SK-N-MC (cell line): ENCODE results near the gene CDK5R1.
"Not testable (repeated sequence)": the region's sequence is repeated elsewhere in the genome, so short reads cannot be mapped to it uniquely, and the experiment has no call there.

Experiments
- DNase-seq: peaks from one replicate; pipeline ENCODE4 v3.0.0-alpha.2; 2011; ENCODE audit warnings: low read depth, low spot score
- H3K27ac ChIP-seq: fragments of 200-600 bp; sonication (generic); 2 replicates; pipeline ENCODE4 v1.5.1; 2016; ENCODE audit warnings: mixed run types
- H3K36me3 ChIP-seq: fragments of 200-600 bp; sonication (generic); 2 replicates; pipeline ENCODE4 v1.6.1; 2017; ENCODE audit warnings: antibody characterized with exemption, low read length, mixed read lengths; ENCODE audit not compliant: insufficient read depth
- H3K4me3 ChIP-seq: fragments of 200-600 bp; sonication (generic); 2 replicates; pipeline ENCODE4 v1.5.1; 2016
- H3K9ac ChIP-seq: fragments of 200-600 bp; sonication (generic); 2 replicates; pipeline ENCODE4 v1.8.0; 2017; ENCODE audit warnings: mixed run types, mixed read lengths; ENCODE audit not compliant: insufficient read length
- H3K9me3 ChIP-seq: fragments of 200-600 bp; sonication (generic); 2 replicates; pipeline ENCODE4 v1.6.1; 2017; ENCODE audit warnings: low read depth, mild to moderate bottlenecking, antibody characterized with exemption, low read length, moderate library complexity, mixed read lengths
- EZH2 ChIP-seq: fragments of 200-600 bp; sonication (generic); IDR thresholded peaks from one replicate; pipeline ENCODE4 v1.6.1; 2017; ENCODE audit warnings: antibody characterized with exemption
- FOXP2 ChIP-seq: optimal IDR thresholded peaks from 2 replicates; pipeline ENCODE3; 2011; ENCODE audit warnings: mild to moderate bottlenecking, moderate library complexity; ENCODE audit not compliant: insufficient read depth; ENCODE audit errors: extremely low read length, control extremely low read depth
- POLR2AphosphoS5 ChIP-seq: IDR thresholded peaks from 2 replicates; pipeline ENCODE4 v1.6.1; 2012; ENCODE audit warnings: mild to moderate bottlenecking, low read depth, low read length, borderline replicate concordance

CDK5R1 gene

GRCh38 chr17:32449963-32450362 lies 36.8 kb upstream of the CDK5R1 start:
- no peak for DNase-seq
- no peak overlapping the region for H3K4me3 ChIP-seq
- no peaks in the 10 kb centered on the region for H3K9me3 ChIP-seq
- TF ChIP-seq POLR2AphosphoS5 (no peak), FOXP2 (no peak), EZH2 (no peak)
- peaks cover 94% of the 10 kb centered on the region for H3K36me3 ChIP-seq
- no peak overlapping the region for H3K9ac ChIP-seq
- no peak overlapping the region for H3K27ac ChIP-seq

GRCh38 chr17:32450379-32450778 lies 36.4 kb upstream of the CDK5R1 start:
- DNase-seq, H3K4me3 ChIP-seq, H3K9me3 ChIP-seq, H3K9ac ChIP-seq, H3K27ac ChIP-seq: not testable (repeated sequence)
- peaks cover 98% of the 10 kb centered on the region for H3K36me3 ChIP-seq

- Histone ChIP-seq H3K4me3 (no peak overlapping the region), H3K36me3 (peaks cover 92% of the 10 kb centered on the region), H3K27ac (no peak overlapping the region), H3K9ac (no peak overlapping the region), H3K9me3 (no peaks in the 10 kb centered on the region)
- TF ChIP-seq POLR2AphosphoS5 (no peak), EZH2 (no peak), FOXP2 (no peak)
- DNase-seq, result no peak
Observed at GRCh38 chr17:32451879-32452278, 34.9 kb upstream of the CDK5R1 start.

GRCh38 chr17:32452281-32452680 lies 34.5 kb upstream of the CDK5R1 start:
- Histone ChIP-seq H3K4me3 (no peak overlapping the region), H3K36me3 (peaks cover 92% of the 10 kb centered on the region), H3K9ac (no peak overlapping the region), H3K9me3 (no peaks in the 10 kb centered on the region), H3K27ac (no peak overlapping the region)
- no peak for DNase-seq
- TF ChIP-seq POLR2AphosphoS5, result no peak
- TF ChIP-seq EZH2, result no peak
- TF ChIP-seq FOXP2, result no peak

GRCh38 chr17:32453370-32453769 lies 33.4 kb upstream of the CDK5R1 start:
- DNase-seq, result no peak
- H3K36me3 ChIP-seq, result peaks cover 92% of the 10 kb centered on the region

GRCh38 chr17:32458371-32458770 lies 28.4 kb upstream of the CDK5R1 start:
- H3K4me3 ChIP-seq, result no peak overlapping the region
- DNase-seq, result no peak
- peak overlapping the region; percentile 27; the same call in 1 of the 2 replicates for H3K27ac ChIP-seq
- H3K9ac ChIP-seq, result no peak overlapping the region
- H3K36me3 ChIP-seq, result peaks cover 90% of the 10 kb centered on the region
- no peak for TF ChIP-seq FOXP2
- TF ChIP-seq POLR2AphosphoS5, result no peak
- TF ChIP-seq EZH2, result no peak
- no peaks in the 10 kb centered on the region for H3K9me3 ChIP-seq

More at GRCh38 chr17:32453370-32453769, 33.4 kb upstream of the CDK5R1 start:
- Histone ChIP-seq H3K4me3 (no peak overlapping the region), H3K27ac (no peak overlapping the region), H3K9me3 (no peaks in the 10 kb centered on the region), H3K9ac (no peak overlapping the region)
- TF ChIP-seq FOXP2, result no peak
- TF ChIP-seq POLR2AphosphoS5, result no peak
- TF ChIP-seq EZH2, result no peak

- peaks cover 87% of the 10 kb centered on the region for H3K36me3 ChIP-seq
- no peak for TF ChIP-seq FOXP2
- no peak for TF ChIP-seq EZH2
- no peak for TF ChIP-seq POLR2AphosphoS5
- no peaks in the 10 kb centered on the region for H3K9me3 ChIP-seq
- H3K4me3 ChIP-seq, result no peak overlapping the region
- H3K27ac ChIP-seq, result no peak overlapping the region
- no peak overlapping the region for H3K9ac ChIP-seq
- DNase-seq, result no peak
Observed at GRCh38 chr17:32460054-32460453, 26.7 kb upstream of the CDK5R1 start.

- peaks cover 89% of the 10 kb centered on the region for H3K36me3 ChIP-seq
Observed at GRCh38 chr17:32461498-32461852, 25.3 kb upstream of the CDK5R1 start.

GRCh38 chr17:32461853-32462617 lies 24.8 kb upstream of the CDK5R1 start:
- Histone ChIP-seq H3K27ac (no peak overlapping the region), H3K9ac (no peak overlapping the region), H3K9me3 (no peaks in the 10 kb centered on the region), H3K4me3 (no peak overlapping the region), H3K36me3 (peaks cover 90% of the 10 kb centered on the region)
- no peak for DNase-seq
- TF ChIP-seq FOXP2 (no peak), EZH2 (no peak), POLR2AphosphoS5 (no peak)

More at GRCh38 chr17:32461498-32461852, 25.3 kb upstream of the CDK5R1 start:
- DNase-seq, result no peak
- H3K9ac ChIP-seq, result no peak overlapping the region
- H3K9me3 ChIP-seq, result no peaks in the 10 kb centered on the region
- no peak overlapping the region for H3K27ac ChIP-seq
- H3K4me3 ChIP-seq, result no peak overlapping the region
- TF ChIP-seq POLR2AphosphoS5 (no peak), EZH2 (no peak), FOXP2 (no peak)

GRCh38 chr17:32463304-32463703 lies 23.5 kb upstream of the CDK5R1 start:
- no peak overlapping the region for H3K4me3 ChIP-seq
- H3K36me3 ChIP-seq, result peaks cover 89% of the 10 kb centered on the region
- no peak for DNase-seq
- H3K9me3 ChIP-seq, result no peaks in the 10 kb centered on the region
- TF ChIP-seq FOXP2 (no peak), POLR2AphosphoS5 (no peak), EZH2 (no peak)
- no peak overlapping the region for H3K9ac ChIP-seq
- H3K27ac ChIP-seq, result no peak overlapping the region
